Left colon (tissue), 2 donors: ENCODE data around the gene MCF2L. TPM values are rescaled to one million over a fixed set of nuclear protein-coding genes. Genes with fewer than 3 reads are reported as not detected.
"Not testable (repeated sequence)": the region's sequence is repeated elsewhere in the genome, so short reads cannot be mapped to it uniquely, and the experiment has no call there.

Experiments
- ATAC-seq: fragments of 200-7000 bp; cut with Tn5 transposase; one replicate; pipeline ENCODE4 v1.9.1; 2020; ENCODE audit warnings: mild to moderate bottlenecking, moderate library complexity
- DNase-seq, 2 donors: peaks; one replicate each; pipeline ENCODE4 v3.0.0-alpha.2; 2020
- intact Hi-C, 2 donors: fragments of 100-400 bp; cut with DNase I in 1 of 2; cut with micrococcal nuclease in 1 of 2; formaldehyde crosslinking; loops; one replicate each; pipeline versions ENCODE4 v1.11.2 to v1.14.0; 2022; cut with DNase I, micrococcal nuclease
- total RNA-seq, 2 donors: library from RNA; stranded (reverse); fragmentation: NEBNext Ultra II Directional; extraction: Animal tissue kit (Norgen Biotek cat#: 25700); gene quantifications; one replicate each; pipeline ENCODE4 v1.2.1, GENCODE V29; 2021
- donor health status: DM: no; HTN: no; CAD: no.
- donor health status: DM: yes; HTN: yes; CAD: no.

The MCF2L gene
- total RNA-seq, 2 donors from 2014 or later = 86.9 to 101 TPM

- intact Hi-C loops, DNase-seq, ATAC-seq: not testable (repeated sequence)
Observed at GRCh38 chr13:113079781-113080080, 110.7 kb downstream of the MCF2L start.

GRCh38 chr13:113080361-113080831 is 111.4 kb downstream of the MCF2L start:
- ATAC-seq = no peak
- intact Hi-C loops = no loop called here

DNA sequence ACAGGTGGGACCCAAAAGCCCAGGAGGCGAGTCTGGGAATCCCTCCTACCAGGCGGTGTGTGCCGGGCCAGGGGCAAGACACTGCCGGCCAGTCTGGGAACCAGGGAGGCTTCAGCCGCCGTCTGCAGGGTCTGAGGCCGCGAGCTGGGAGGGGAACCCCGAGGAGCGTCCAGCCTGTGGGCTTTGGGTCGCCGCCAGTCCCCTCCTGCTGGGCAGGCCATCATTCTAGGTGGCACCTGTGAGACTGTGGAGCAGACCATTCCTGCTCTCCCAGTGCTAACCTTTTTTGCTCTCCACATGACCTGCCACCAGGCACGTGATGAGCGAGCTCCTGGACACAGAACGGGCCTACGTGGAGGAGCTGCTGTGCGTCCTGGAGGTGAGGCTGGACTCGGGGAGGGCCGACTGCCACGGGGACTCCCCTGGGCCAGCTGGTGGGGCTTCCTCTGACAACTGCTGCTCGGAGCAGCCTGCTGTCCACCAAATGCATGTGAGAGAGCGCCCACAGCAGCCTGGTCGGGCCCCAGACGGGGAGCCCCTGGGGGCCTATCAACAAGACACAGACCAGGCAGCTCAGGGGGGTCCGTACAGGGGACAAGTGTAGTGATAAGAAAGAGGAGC is 112.0 kb downstream of the MCF2L start:
- intact Hi-C loops = no loop called here
- no peak for ATAC-seq
- no peak for DNase-seq

More at GRCh38 chr13:113080361-113080831, 111.4 kb downstream of the MCF2L start:
- no peak for DNase-seq

- ATAC-seq = no peak
Observed at GRCh38 chr13:113082198-113083021, 113.4 kb downstream of the MCF2L start.

DNA sequence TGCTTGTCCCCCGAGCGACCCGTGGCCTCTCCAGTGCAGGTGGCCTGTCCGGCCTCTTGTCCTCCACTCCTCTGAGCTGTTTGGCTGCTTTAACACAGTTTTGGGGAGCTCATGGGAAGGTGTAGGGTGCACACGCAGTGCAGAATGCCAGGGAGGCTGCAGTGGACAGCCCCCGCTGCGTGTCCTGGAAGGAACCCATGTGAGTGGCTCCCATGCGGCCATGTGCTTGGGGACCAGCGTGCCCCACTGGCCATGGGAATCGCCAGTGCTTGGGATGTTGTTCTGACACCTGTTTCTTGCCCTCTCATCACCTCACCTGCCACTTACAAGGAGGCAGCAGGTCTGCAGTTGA is 114.0 kb downstream of the MCF2L start:
- DNase-seq (no peak), ATAC-seq (no peak)
- intact Hi-C loops = no loop called here

More at GRCh38 chr13:113082198-113083021, 113.4 kb downstream of the MCF2L start:
- no peak for DNase-seq
- intact Hi-C loops = no loop called here

GRCh38 chr13:113083402-113084061 is 114.5 kb downstream of the MCF2L start:
- ATAC-seq = peak; percentile 75
- intact Hi-C loops = no loop called here
- DNase-seq = peak in 1 of 2 donors; percentile 24

DNA sequence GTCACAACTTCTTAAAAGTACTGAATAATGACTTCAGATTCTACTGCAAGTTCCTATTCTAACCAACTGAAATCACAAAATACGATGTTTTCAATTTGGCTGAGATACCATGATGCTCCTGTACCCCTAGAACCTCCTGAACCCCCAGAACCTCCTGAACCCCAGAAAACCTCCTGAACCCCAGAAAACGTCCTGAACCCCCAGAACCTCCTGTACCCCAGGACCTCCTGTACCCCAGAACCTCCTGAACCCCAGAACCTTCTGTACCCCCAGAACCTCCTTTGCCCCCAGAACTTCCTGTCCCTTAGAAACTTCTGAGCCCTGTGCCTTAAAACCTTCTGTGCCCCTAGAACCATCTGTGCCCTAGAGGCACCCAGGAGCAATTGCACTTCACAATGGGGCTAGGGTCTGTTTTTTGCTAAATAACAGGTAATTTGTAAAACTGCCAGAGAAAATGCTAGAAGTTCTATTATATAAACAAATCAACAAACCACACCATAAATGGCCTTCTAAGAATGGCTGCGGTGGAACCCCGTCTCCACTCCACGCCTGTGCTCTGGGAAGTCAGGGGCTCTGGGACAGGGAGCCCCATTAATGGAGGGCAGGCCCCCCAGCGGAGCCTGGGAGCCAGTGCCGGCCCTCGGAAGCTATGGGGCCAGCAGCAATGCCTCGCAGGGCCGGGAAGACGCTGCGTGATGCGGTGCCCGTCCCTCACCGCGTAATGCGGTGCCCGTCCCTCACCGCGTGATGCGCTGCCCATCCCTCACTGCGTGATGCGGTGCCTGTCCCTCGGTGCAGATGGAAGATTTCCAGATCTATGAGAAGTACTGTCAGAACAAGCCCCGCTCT is 115.3 kb downstream of the MCF2L start:
- DNase-seq (no peak), ATAC-seq (no peak)
- intact Hi-C loops = no loop called here

DNA sequence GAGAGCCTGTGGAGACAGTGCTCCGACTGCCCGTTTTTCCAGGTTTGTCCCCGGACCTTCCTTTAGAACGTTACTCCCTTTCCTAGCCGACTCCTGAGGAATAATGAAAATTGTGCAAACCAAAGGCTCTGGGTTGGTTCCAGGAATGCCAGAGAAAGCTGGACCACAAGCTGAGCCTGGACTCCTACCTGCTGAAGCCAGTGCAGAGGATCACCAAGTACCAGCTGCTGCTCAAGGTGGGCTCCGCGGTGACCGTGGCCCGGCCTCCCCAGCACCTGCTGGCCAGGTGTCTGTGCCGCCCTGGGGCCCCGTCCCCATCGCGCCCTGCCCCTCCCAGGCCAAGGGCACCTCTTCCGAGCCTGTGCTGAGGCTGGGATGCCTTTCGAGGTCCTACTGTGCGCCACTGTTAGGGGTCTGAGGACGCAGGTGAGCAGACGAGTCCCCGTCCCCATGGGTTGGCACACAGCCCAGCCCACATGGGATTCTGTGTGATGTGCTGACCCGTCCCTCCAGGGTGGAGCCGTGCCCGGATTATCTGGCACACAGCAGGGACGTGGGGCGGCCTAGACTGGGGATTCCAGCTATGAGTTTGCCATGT is 116.0 kb downstream of the MCF2L start:
- ATAC-seq (no peak), DNase-seq (no peak)
- intact Hi-C loops = no loop called here

DNA sequence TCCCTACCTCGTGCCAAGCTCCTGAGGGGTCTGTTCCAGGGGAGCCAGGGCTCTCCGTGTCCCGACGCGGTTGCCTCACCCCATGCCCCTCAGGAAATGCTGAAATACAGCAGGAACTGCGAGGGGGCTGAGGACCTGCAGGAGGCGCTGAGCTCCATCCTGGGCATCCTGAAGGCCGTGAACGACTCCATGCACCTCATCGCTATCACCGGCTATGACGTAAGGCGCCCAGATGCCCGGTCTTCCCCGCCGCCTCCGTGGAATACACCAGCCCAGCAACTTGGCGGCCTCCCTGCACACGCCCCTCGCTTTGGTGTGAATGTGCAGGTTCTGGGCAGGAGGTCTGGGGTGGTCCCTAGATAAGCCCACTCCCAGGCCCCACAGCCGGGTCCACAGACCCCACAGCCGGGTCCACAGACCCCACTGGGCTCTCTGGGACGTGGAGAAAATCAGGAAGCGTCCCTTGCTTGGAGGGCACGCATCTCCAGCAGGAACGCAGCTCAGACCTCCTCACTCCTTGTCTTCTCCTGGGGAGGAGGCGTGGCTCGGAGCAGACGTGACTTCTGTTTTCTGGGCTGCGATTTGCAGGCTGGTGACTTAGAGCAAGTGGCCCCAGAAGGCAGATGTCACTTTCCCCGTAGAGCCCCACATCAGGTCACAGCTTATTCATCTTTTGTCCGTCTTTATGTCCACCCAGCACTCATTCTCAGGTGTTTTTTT is 117.2 kb downstream of the MCF2L start:
- ATAC-seq = no peak
- intact Hi-C loops = no loop called here
- DNase-seq = no peak

GRCh38 chr13:113086991-113087922 is 118.2 kb downstream of the MCF2L start:
- DNase-seq (no peak), ATAC-seq (no peak)
- intact Hi-C loops = no loop called here

- ATAC-seq (no peak), DNase-seq (no peak)
Observed at GRCh38 chr13:113087923-113088690, 119.1 kb downstream of the MCF2L start.

GRCh38 chr13:113088691-113089020 is 119.6 kb downstream of the MCF2L start:
- no peak for DNase-seq

More at GRCh38 chr13:113087923-113088690, 119.1 kb downstream of the MCF2L start:
- intact Hi-C loops = no loop called here

DNA sequence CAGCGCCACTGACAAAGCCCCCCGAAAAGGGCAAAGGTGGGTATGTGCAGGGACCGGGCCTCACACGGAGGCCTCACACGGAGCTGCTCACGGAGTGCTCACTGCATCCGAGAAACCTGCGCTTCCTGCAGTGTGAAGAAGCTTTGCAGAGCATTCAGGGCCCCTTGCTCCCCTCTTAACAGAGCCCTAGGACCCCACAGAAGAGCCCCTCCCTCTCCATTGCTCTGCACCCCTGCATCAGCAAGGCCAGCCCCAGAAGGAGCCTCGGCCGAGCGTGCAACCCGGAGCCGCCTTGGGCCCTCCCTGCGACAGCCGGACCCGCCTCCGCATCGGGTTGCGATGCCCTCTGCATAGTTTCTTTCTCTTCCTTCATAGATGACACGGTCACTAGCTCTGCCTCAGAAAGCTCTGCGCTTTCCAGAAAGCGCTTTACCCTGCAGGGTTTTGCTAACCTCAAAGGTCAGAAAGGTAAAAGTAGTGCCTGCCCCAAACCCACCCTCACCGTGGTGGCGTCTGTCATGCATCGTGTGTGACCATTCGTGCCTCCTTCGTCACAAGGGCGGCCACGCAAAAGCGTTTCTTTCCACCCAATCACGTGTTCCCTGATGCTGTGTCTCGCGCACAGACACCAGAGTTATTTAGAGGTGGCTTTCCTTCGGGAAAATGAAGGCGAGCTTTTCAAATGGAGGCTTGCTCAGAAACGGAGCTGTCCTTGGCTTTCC is 120.8 kb downstream of the MCF2L start:
- no peak for ATAC-seq
- DNase-seq = no peak
- intact Hi-C loops = no loop called here

More at GRCh38 chr13:113088691-113089020, 119.6 kb downstream of the MCF2L start:
- intact Hi-C loops = no loop called here
- ATAC-seq = no peak

- no peak for DNase-seq
- ATAC-seq = no peak
- intact Hi-C loops = no loop called here
Observed at GRCh38 chr13:113090415-113090770, 121.4 kb downstream of the MCF2L start.

GRCh38 chr13:113090806-113091205 is 121.8 kb downstream of the MCF2L start:
- intact Hi-C loops = no loop called here
- ATAC-seq = no peak
- DNase-seq = no peak

GRCh38 chr13:113091211-113091771 is 122.3 kb downstream of the MCF2L start:
- intact Hi-C loops = no loop called here
- no peak for ATAC-seq
- DNase-seq = no peak
